HG02870 (cell line): Measurements from ENCODE around the gene NT5DC4.

ENCODE experiments used
- ATAC-seq: cut with Tn5 transposase; IDR thresholded peaks from one replicate; pipeline ENCODE4 v1.9.1; 2021; ENCODE audit warnings: mild to moderate bottlenecking, moderate library complexity; ENCODE audit not compliant: unreplicated experiment

NT5DC4 gene

GRCh38 chr2:112751451-112752197 lies 30.8 kb downstream of the NT5DC4 start:
- ATAC-seq = no peak

GRCh38 chr2:112752667-112753066 lies 31.8 kb downstream of the NT5DC4 start:
- no peak for ATAC-seq

GRCh38 chr2:112754564-112754963 lies 33.7 kb downstream of the NT5DC4 start:
- ATAC-seq = no peak

DNA sequence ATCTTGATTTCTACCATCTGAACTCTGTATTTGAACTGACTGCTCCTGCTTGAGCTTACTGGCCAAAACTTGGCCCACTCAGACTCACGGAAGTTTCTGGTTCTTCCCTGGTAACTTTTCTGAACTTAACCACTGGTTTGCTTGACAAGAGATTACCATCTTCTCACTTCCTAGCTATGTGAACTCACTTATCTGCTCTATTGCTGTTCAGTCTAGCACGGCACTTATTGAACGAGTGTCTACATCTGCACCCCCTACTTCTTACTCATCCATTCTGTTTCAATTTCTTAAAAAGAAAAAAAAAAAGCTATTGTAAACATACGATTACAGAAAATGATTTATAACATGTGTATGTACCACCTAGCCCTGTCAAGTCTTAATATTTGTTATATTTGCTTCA lies 34.6 kb downstream of the NT5DC4 start:
- ATAC-seq = no peak

- no peak for ATAC-seq
Measured at GRCh38 chr2:112756207-112756606, 35.4 kb downstream of the NT5DC4 start.

DNA sequence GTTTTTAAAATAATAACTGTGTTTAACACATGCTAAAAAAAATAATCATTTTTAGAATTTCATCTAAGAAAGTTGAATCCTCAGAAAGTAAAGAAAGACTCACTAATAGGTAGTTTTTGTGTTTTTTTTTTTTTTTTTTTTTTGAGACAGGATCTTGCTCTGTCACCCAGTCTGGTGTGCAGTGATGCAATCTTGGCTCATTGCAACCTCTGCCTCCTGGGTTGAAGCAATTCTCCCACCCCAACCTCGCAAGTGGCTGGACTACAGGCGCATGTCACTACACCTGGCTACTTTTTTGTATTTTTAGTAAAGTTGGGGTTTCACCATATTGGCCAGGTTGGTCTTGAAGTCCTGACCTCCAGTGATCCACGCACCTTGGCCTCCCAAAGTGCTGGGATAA lies 36.4 kb downstream of the NT5DC4 start:
- no peak for ATAC-seq

DNA sequence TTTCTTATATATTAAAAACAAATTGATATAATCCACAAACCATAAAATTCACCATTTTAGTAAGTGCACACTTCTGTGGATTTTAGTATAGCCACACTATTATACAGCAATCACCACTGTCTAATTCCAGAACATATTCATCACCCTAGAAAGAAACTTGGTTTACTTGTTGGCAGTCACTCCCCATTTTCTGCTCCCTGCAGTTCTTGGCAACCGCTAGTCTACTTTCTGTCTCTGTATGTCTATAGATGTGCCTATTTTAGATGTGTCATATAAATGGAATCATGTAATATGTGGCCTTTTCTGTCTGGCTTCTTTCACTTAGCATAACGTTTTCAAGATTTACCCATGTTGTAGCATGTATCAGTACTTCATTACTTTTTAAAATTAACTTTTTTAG lies 37.9 kb downstream of the NT5DC4 start:
- no peak for ATAC-seq

DNA sequence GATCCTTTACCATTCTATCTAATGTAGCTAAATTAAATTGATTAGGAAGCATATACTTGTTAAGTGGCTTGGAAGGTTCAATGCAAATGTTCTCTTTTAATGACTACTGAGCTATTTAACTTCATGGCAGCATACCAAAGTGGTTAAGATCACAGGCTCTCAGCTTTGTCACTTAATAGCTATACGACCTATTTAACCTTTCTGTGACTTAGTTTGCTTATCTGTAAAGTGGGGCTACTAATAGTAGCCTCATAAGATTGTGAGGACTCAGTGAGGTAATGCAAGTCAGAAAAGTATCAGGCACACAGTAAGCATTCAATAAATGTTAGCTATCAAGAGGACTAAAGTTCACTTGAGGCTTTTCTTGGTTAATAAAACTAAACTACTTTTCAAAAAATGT lies 39.3 kb downstream of the NT5DC4 start:
- ATAC-seq = no peak

GRCh38 chr2:112762276-112762675 lies 41.5 kb downstream of the NT5DC4 start:
- no peak for ATAC-seq

DNA sequence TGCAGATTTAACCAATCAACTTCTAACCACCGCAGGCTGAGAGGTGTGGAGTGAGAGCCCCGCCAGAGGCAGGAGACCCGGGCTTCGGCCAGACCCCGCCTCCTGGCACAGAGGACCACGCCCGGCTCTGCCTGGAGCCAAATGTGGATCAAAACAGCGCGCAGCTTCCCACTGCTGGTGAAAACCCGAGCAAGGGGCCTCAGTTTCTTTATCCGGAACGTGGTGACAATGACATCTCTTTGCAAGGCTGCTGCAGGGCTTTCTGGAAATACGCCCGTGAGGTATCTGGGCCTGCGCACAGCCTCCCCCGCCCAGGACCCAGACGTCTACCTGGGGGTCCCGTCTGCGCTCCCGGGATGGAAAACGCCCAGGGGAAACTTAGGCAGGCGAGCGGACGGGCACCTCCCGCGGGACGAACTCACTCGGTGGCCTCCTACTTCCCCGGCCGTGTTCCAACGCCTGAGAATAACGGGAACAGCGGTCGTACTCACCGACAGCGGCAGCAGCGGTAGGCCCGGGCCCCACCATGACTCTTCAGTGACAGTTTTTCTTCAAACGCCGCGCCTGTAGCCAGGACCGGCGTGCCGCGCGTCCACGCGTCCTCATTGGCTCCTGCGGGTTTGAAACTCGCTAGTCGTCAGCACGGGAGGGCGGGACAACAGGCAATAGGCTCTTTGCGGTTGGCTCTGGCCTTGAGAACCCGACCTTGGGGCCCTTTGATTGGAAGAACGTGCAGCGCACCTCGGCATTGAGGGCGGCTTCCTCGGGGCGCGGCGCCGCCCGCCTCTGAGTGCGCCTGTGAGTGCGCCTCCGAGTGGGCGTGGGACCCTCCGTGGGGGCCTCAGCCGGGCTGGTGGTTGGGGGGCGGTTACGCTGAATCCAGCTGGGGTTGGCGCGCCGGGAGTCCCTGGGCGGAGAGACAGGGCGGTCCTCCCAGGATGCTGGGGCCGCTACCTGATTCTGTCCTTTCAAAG lies 43.5 kb downstream of the NT5DC4 start, which contains the start of gene CKAP2L:
TSS of gene CKAP2L (minus strand) at position 539 of the 974 bp plus-strand sequence. CDS start at position 528, 11 bp downstream.
- peak; percentile 96 for ATAC-seq

GRCh38 chr2:112765251-112765650 lies 44.4 kb downstream of the NT5DC4 start:
- ATAC-seq = no peak

DNA sequence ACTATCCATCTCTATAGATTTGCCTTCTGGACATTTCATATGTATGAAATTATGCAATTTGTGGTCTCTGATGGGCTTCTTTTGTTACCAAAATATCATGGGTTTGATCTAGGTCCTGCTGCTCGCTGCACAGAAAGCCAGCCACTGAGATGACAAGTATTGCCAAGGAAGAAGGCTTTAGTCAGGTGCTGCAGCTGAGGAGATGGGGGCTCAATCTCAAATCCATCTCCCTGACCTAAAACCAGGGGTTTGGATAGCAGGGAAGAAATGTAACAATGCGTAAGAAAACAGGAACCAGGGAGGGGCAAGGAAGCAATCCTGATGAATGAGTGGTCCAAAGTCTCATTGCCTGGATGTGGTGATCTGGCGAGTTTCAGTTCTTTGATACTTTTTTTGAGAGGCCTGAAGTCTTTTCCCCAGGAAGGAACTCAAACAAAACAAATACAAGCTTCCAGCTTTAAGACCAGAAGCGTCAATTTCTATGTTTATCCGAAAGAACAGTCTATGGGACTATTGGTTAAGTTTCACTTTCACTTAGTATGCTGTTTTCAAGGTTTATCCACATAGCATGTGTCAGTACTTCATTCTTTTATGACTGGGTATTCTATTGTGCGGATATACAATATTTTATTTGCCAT lies 47.0 kb downstream of the NT5DC4 start:
- ATAC-seq = no peak

DNA sequence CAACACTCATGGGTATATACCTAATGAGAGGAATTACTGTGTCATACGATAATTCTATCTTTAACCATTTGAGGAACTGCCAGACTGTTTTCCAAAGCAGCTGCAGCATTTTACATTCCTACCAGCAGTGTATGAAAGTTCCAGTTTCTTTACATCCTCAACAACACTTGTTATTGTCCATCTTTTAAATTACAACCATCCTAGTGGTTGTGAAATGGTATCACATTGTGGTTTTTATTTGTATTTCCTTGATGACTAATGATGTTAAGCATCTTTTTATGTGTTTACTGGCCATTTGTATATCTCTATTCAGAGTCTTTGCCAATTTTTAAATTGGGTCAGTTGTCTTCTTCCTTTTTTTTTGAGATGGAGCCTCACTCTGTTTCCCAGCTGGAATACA lies 47.6 kb downstream of the NT5DC4 start:
- ATAC-seq = no peak

GRCh38 chr2:112772322-112772721 lies 51.5 kb downstream of the NT5DC4 start:
- peak; percentile 40 for ATAC-seq

- ATAC-seq = no peak
Measured at GRCh38 chr2:112772911-112773475, 52.2 kb downstream of the NT5DC4 start.

DNA sequence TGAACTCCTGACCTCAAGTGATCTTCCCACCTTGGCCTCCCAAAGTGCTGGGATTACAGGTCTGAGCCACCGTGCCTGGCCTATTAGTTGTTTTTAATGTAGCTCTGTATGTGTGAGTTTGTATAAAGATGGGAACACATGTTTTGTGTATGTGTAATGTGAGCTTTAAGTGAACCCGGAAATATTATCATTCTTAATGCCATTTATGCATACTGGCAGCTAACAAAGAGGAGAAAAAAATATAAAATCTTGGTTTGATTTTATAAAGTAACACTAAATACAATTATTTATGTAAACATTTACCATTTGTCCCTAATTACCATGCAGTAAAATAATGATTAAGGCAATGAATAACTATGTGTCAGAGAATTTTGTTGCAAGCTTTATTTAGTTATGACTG lies 52.7 kb downstream of the NT5DC4 start:
- no peak for ATAC-seq

- no peak for ATAC-seq
Measured at GRCh38 chr2:112774536-112775285, 53.9 kb downstream of the NT5DC4 start.

DNA sequence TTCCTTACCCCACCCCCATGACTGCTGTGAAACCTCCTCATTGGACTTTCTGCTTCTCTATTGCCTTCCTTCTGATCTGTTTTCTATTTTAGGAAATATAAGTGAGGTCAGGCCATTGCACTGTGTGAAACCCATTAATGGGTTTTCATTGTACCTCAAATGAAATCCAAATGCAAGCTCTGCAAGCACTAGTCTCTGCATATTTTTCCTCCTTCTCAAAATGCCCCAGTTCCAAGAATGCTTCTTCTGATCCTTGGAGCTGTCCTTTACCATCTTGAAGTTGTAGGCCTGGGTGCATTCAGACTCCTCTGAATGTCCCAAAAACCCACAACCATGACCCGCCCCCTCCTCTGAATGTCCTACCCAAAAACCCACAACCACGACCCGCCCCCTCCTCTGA lies 55.3 kb downstream of the NT5DC4 start:
- ATAC-seq = no peak

- no peak for ATAC-seq
Measured at GRCh38 chr2:112777036-112777435, 56.2 kb downstream of the NT5DC4 start.

DNA sequence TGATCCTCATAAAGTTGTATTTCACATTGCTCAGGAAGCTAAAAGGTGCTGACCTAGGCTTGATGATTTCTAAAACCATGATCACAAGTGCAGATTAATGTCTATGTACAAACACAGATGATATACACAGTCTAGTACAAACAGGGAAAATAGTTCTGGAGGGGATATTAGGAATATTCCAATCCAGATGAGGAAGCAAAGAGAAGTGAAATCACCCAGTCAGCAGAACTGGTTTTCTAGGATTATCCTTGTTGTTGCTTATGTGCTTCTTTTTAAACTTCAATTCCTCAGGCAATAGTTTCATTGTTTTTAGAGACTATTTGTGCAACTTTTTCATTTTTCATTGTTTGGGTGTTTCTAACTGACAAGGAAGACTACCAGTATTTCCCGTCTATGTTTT lies 58.8 kb downstream of the NT5DC4 start:
- ATAC-seq = no peak
